HCT116 (cell line): ENCODE measurements around the gene PACRG. TPM values are rescaled to one million over a fixed set of nuclear protein-coding genes. Genes with fewer than 3 reads are reported as not detected.

Experiments
- ATAC-seq: fragments of 200-7000 bp; cut with Tn5 transposase; 2 replicates; pipeline ENCODE4 v1.9.1; 2020; ENCODE audit warnings: mild to moderate bottlenecking, moderate library complexity
- BruUV-seq: library from RNA; stranded (reverse); fragments of 400-500 nt; replicated peaks from 2 replicates; lab custom pipeline; 2021; lab: Mats Ljungman, UMichigan
- CTCF ChIA-PET: fragments of 300-600 bp; sonication (Branson Sonifier 250); formaldehyde crosslinking; loops from one replicate; lab custom pipeline; 2021; ENCODE audit warnings: antibody characterized with exemption; lab: Charles Lee
- POLR2A ChIA-PET: fragments of 300-600, 350-600 bp; sonication (Branson Sonifier 250); formaldehyde crosslinking; loops from one replicate; lab custom pipeline; 2021; ENCODE audit warnings: antibody characterized with exemption; lab: Charles Lee
- RAD21 ChIA-PET, 2 experiments: fragments of 300-600 bp; sonication (Branson Sonifier 250); formaldehyde crosslinking; loops; one replicate each; lab custom pipeline; 2023; ENCODE audit warnings: low total read pairs in 2 of 2; ENCODE audit not compliant: uncharacterized antibody in 2 of 2, unreplicated experiment in 2 of 2, low non-redundant PET in 1 of 2; lab: Charles Lee
- DNase-seq: peaks from one replicate; pipeline ENCODE4 v3.0.0-alpha.2; 2010; ENCODE audit warnings: low read depth, low spot score
- H2AFZ ChIP-seq: fragments of 200-600 bp; shearing (Covaris generic), sonication (generic); 2 replicates; pipeline ENCODE4 v1.6.1; 2017; ENCODE audit warnings: low read depth, mixed run types, mixed read lengths, antibody characterized with exemption, low read length; ENCODE audit not compliant: poor library complexity, severe bottlenecking
- H3K27ac ChIP-seq: 2 replicates; pipeline ENCODE4 v1.5.1; 2012; ENCODE audit warnings: low read depth, low read length
- H3K27me3 ChIP-seq: fragments of 200-600 bp; sonication (generic); 2 replicates; pipeline ENCODE4 v1.6.1; 2016; ENCODE audit warnings: mixed run types, low read length, mixed read lengths; ENCODE audit not compliant: insufficient read depth
- H3K36me3 ChIP-seq, 2 experiments: fragments of 200-500 bp in 1 of 2; fragments of 200-600 bp in 1 of 2; sonication (Bioruptor generic) in 1 of 2; sonication (generic) in 1 of 2; 2 replicates each; pipeline versions ENCODE4 v1.5.1 to v1.6.1; 2014 to 2016; ENCODE audit warnings: low read length in 2 of 2, inconsistent platforms in 1 of 2, mixed read lengths in 1 of 2, mixed run types in 1 of 2; ENCODE audit not compliant: insufficient read depth in 2 of 2, control insufficient read depth in 1 of 2
- H3K4me1 ChIP-seq, 2 experiments: fragments of 200-600 bp in 1 of 2; sonication (generic) in 1 of 2; 2 replicates each; pipeline versions ENCODE4 v1.5.1 to v1.6.1; 2012 to 2017; ENCODE audit warnings: low read length in 2 of 2, inconsistent platforms in 1 of 2, mild to moderate bottlenecking in 1 of 2, mixed read lengths in 1 of 2, mixed run types in 1 of 2, moderate library complexity in 1 of 2; ENCODE audit not compliant: insufficient read depth in 2 of 2, control insufficient read depth in 1 of 2
- H3K4me2 ChIP-seq: fragments of 200-600 bp; sonication (generic); 2 replicates; pipeline ENCODE4 v1.6.1; 2017; ENCODE audit warnings: mixed run types, low read length, mixed read lengths
- H3K4me3 ChIP-seq, 2 experiments: fragments of 200-600 bp in 1 of 2; sonication (generic) in 1 of 2; replicated peaks in 1 of 2; 2 replicates each; pipeline ENCODE4 v1.5.1; 2011 to 2016; ENCODE audit warnings: low read length in 2 of 2, control low read depth in 1 of 2, low read depth in 1 of 2, mild to moderate bottlenecking in 1 of 2, mixed read lengths in 1 of 2, mixed run types in 1 of 2
- H3K79me2 ChIP-seq: fragments of 200-600 bp; sonication (generic); 2 replicates; pipeline ENCODE4 v1.6.1; 2017; ENCODE audit warnings: mild to moderate bottlenecking, mixed run types, low read length, moderate library complexity, mixed read lengths; ENCODE audit not compliant: insufficient read depth
- H3K9ac ChIP-seq: fragments of 200-600 bp; sonication (generic); 2 replicates; pipeline ENCODE4 v1.6.1; 2016; ENCODE audit warnings: low read length, mixed read lengths
- H3K9me2 ChIP-seq: fragments of 200-600 bp; sonication (generic), shearing (Covaris generic); 2 replicates; pipeline ENCODE4 v1.6.1; 2017; ENCODE audit warnings: mixed run types, mild to moderate bottlenecking, moderate library complexity; ENCODE audit not compliant: insufficient read depth
- H3K9me3 ChIP-seq, 2 experiments: fragments of 200-500 bp in 1 of 2; fragments of 200-600 bp in 1 of 2; sonication (Bioruptor generic) in 1 of 2; sonication (generic) in 1 of 2; 2 replicates each; pipeline ENCODE4 v1.6.1; 2014 to 2017; ENCODE audit warnings: low read length in 2 of 2, mixed read lengths in 2 of 2, inconsistent platforms in 1 of 2, low read depth in 1 of 2, mild to moderate bottlenecking in 1 of 2, mixed run types in 1 of 2, moderate library complexity in 1 of 2; ENCODE audit not compliant: control insufficient read depth in 1 of 2, insufficient read depth in 1 of 2
- H4K20me1 ChIP-seq: fragments of 200-600 bp; sonication (generic), shearing (Covaris generic); 2 replicates; pipeline ENCODE4 v1.6.1; 2017; ENCODE audit warnings: mixed run types, mild to moderate bottlenecking, moderate library complexity; ENCODE audit not compliant: insufficient read depth
- CBX3 ChIP-seq: IDR thresholded peaks from 2 replicates; pipeline ENCODE4 v1.6.1; 2012; ENCODE audit warnings: low read depth
- CEBPB ChIP-seq: IDR thresholded peaks from 2 replicates; pipeline ENCODE4 v1.6.1; 2012; ENCODE audit warnings: low read depth
- EZH2 ChIP-seq: fragments of 200-600 bp; sonication (generic); IDR thresholded peaks from 2 replicates; pipeline ENCODE4 v1.6.1; 2017; ENCODE audit warnings: antibody characterized with exemption, mixed run types
- EZH2phosphoT487 ChIP-seq: fragments of 200-600 bp; IDR thresholded peaks from 2 replicates; pipeline ENCODE4 v1.6.1; 2018; ENCODE audit warnings: antibody characterized with exemption, borderline replicate concordance
- JUND ChIP-seq: IDR thresholded peaks from 2 replicates; pipeline ENCODE4 v1.6.1; 2012
- MAX ChIP-seq: IDR thresholded peaks from 2 replicates; pipeline ENCODE4 v1.6.1; 2012
- POLR2A ChIP-seq: IDR thresholded peaks from 2 replicates; pipeline ENCODE4 v1.7.0; 2011; ENCODE audit warnings: borderline replicate concordance; ENCODE audit not compliant: insufficient read depth, insufficient read length; ENCODE audit errors: extremely low read depth
- POLR2AphosphoS5 ChIP-seq: IDR thresholded peaks from 2 replicates; pipeline ENCODE4 v1.6.1; 2011; ENCODE audit warnings: mild to moderate bottlenecking, low read depth, low read length, moderate library complexity
- RAD21 ChIP-seq: IDR thresholded peaks from 2 replicates; pipeline ENCODE4 v1.6.1; 2012; ENCODE audit warnings: low read depth, mild to moderate bottlenecking
- TCF7L2 ChIP-seq: IDR thresholded peaks from 2 replicates; pipeline ENCODE4 v1.7.0; 2011; ENCODE audit warnings: borderline replicate concordance, inconsistent platforms; ENCODE audit not compliant: insufficient read depth, insufficient read length; ENCODE audit errors: extremely low read depth
- ZNF274 ChIP-seq: fragments of 200-500 bp; sonication (Bioruptor generic); IDR thresholded peaks from 2 replicates; pipeline ENCODE4 v1.6.1; 2014; ENCODE audit warnings: mild to moderate bottlenecking, low read depth, low read length, inconsistent platforms
- intact Hi-C: fragments of 100-400 bp; cut with micrococcal nuclease; formaldehyde crosslinking; loops from 2 replicates; pipeline ENCODE4 v1.10.0; 2022
- total RNA-seq: library from RNA; stranded (reverse); gene quantifications from one replicate; pipeline ENCODE4 v1.2.1, GENCODE V29; 2021; ENCODE audit not compliant: unreplicated experiment

The PACRG gene
- total RNA-seq, 1 experiment from 2014 or later: 0.71 TPM

- Histone ChIP-seq H3K4me1 (no peaks in the 10 kb centered on the region), H3K27me3 (no peaks in the 10 kb centered on the region), H3K4me3 (no peak overlapping the region), H4K20me1 (no peaks in the 10 kb centered on the region), H3K9me2 (no peaks in the 10 kb centered on the region), H3K9me3 (no peaks in the 10 kb centered on the region), H3K27ac (no peak overlapping the region), H3K79me2 (no peaks in the 10 kb centered on the region), H3K4me2 (no peak overlapping the region), H3K9ac (no peak overlapping the region), H3K36me3 (no peaks in the 10 kb centered on the region), H2AFZ (no peak overlapping the region)
- intact Hi-C loops: no loop called here
- ChIA-PET CTCF (no interaction called here), POLR2A (no interaction called here), RAD21 (no interaction called here)
- DNase-seq (no peak), ATAC-seq (no peak)
- TF ChIP-seq CEBPB: no peak
- TF ChIP-seq EZH2phosphoT487: no peak
- TF ChIP-seq MAX: no peak
- TF ChIP-seq EZH2: no peak
- no peak for TF ChIP-seq JUND
- TF ChIP-seq CBX3: no peak
- no peak for TF ChIP-seq POLR2AphosphoS5
- TF ChIP-seq POLR2A: no peak
- BruUV-seq: no TSS peak
Observed at GRCh38 chr6:163212123-163212522, 484.3 kb downstream of the PACRG start.

GRCh38 chr6:163214259-163214658, 486.5 kb downstream of the PACRG start:
- ATAC-seq (no peak), DNase-seq (no peak)
- POLR2A ChIA-PET: no interaction called here
- RAD21 ChIA-PET: no interaction called here
- intact Hi-C loops: no loop called here
- H3K27ac ChIP-seq: no peak overlapping the region
- no peaks in the 10 kb centered on the region for H3K9me2 ChIP-seq
- no TSS peak for BruUV-seq
- H2AFZ ChIP-seq: no peak overlapping the region
- no peaks in the 10 kb centered on the region for H4K20me1 ChIP-seq
- no peak overlapping the region for H3K4me3 ChIP-seq
- TF ChIP-seq TCF7L2 (no peak), EZH2phosphoT487 (no peak), RAD21 (no peak), ZNF274 (no peak), CBX3 (no peak)
- TF ChIP-seq, all 23 proteins: peak for 0
- Histone ChIP-seq H3K4me2 (no peak overlapping the region), H3K36me3 (no peaks in the 10 kb centered on the region), H3K9me3 (no peaks in the 10 kb centered on the region), H3K4me1 (no peaks in the 10 kb centered on the region), H3K27me3 (no peaks in the 10 kb centered on the region), H3K9ac (no peak overlapping the region), H3K79me2 (no peaks in the 10 kb centered on the region)
- CTCF ChIA-PET: no interaction called here
